GOT3 (cell line): ENCODE measurements around the gene PKHD1.

Experiments used
- DNase-seq: peaks from one replicate; lab custom pipeline; 2025; ENCODE audit warnings: mixed read lengths; lab: John Stamatoyannopoulos, UW

The PKHD1 gene

GRCh38 chr6:51616243-51616642 lies 471.2 kb downstream of the PKHD1 start:
- no peak for DNase-seq

- DNase-seq, result no peak
Measured at GRCh38 chr6:51614725-51615124, 472.7 kb downstream of the PKHD1 start.

- DNase-seq, result no peak
Measured at GRCh38 chr6:51613558-51613957, 473.9 kb downstream of the PKHD1 start.

GRCh38 chr6:51608932-51609331 lies 478.5 kb downstream of the PKHD1 start:
- no peak for DNase-seq

- DNase-seq, result no peak
Measured at GRCh38 chr6:51608383-51608782, 479.0 kb downstream of the PKHD1 start.

- DNase-seq, result no peak
Measured at GRCh38 chr6:51600514-51600913, 486.9 kb downstream of the PKHD1 start.

- DNase-seq, result no peak
Measured at GRCh38 chr6:51598171-51598570, 489.2 kb downstream of the PKHD1 start.

- no peak for DNase-seq
Measured at GRCh38 chr6:51594981-51595380, 492.4 kb downstream of the PKHD1 start.

- no peak for DNase-seq
Measured at GRCh38 chr6:51585264-51585663, 502.1 kb downstream of the PKHD1 start.

GRCh38 chr6:51584163-51584562 lies 503.2 kb downstream of the PKHD1 start:
- DNase-seq, result no peak

- no peak for DNase-seq
Measured at GRCh38 chr6:51578994-51579393, 508.4 kb downstream of the PKHD1 start.

GRCh38 chr6:51578362-51578761 lies 509.1 kb downstream of the PKHD1 start:
- no peak for DNase-seq

- no peak for DNase-seq
Measured at GRCh38 chr6:51574040-51574439, 513.4 kb downstream of the PKHD1 start.

GRCh38 chr6:51571168-51571567 lies 516.2 kb downstream of the PKHD1 start:
- no peak for DNase-seq

GRCh38 chr6:51570168-51570921 lies 517.1 kb downstream of the PKHD1 start:
- no peak for DNase-seq

GRCh38 chr6:51569594-51569993 lies 517.8 kb downstream of the PKHD1 start:
- DNase-seq, result no peak

- no peak for DNase-seq
Measured at GRCh38 chr6:51568771-51569170, 518.6 kb downstream of the PKHD1 start.

- DNase-seq, result no peak
Measured at GRCh38 chr6:51565472-51565871, 521.9 kb downstream of the PKHD1 start.
